T-helper 2 cell treated with Interferon-gamma antibody and Interleukin-4, amounts not matched to agents 100 ng/mL and 5 ng/mL, for 36 hours (primary cell): ENCODE data around the gene TACC3. TPM values are rescaled to one million over a fixed set of nuclear protein-coding genes. Genes with fewer than 3 reads are reported as not detected.

ENCODE experiments used
- intact Hi-C: fragments of 100-400 bp; cut with micrococcal nuclease; formaldehyde crosslinking; loops from one replicate; pipeline ENCODE4 v1.15.1; 2023
- total RNA-seq: library from RNA; stranded (reverse); gene quantifications from 2 replicates; pipeline ENCODE4 v1.2.3, GENCODE V29; 2022

TACC3 gene
- total RNA-seq, 1 donor from 2014 or later = 221 TPM

GRCh38 chr4:1744552-1744951 is 23.2 kb downstream of the TACC3 start:
- intact Hi-C loops = no loop called here

DNA sequence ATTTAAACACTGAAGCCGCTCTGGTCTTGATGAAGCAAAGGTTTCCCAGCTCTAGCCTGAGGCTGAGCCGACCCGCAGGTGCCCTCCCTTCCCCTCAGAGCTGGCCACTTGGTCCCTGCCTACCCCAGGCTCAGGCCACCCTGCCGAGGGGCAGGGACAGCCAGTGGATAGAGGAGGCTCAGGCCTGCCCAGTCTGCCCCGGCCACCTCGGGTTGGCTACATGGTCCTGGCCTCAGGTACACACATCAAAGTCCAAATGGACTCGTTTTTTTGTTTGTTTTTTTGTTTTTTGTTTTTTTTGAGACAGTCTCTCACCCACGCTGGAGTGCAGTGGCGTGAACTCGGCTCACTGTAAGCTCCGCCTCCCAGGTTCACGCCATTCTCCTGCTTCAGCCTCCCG is 23.8 kb downstream of the TACC3 start:
- intact Hi-C loops = loop anchor here (5.0 kb wide), 1 partner anchor 167 kb away; no protein-coding TSS in a partner anchor

DNA sequence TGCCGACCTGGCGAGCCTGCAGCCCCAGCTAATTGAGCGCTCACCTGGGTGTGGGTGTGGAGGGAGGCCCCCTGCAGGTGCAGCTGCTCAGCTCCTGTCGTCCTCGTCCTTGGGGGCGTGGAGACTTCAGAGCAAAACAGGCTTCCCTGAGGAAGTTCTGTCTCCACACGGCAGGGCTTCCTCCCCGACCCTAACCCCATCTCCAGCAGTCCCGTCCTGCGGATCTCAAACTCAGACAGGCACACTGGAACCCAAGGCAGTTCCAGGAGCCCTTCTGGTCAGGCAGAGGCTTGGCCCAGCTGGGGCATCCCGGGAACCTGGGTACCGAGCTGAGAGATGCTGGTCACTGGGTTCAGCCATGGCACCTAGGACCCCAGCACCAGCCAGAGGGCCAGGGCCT is 24.4 kb downstream of the TACC3 start:
- intact Hi-C loops = loop anchor here (1.0 to 5.0 kb wide), 2 partner anchors 154 to 167 kb away; no protein-coding TSS in a partner anchor

DNA sequence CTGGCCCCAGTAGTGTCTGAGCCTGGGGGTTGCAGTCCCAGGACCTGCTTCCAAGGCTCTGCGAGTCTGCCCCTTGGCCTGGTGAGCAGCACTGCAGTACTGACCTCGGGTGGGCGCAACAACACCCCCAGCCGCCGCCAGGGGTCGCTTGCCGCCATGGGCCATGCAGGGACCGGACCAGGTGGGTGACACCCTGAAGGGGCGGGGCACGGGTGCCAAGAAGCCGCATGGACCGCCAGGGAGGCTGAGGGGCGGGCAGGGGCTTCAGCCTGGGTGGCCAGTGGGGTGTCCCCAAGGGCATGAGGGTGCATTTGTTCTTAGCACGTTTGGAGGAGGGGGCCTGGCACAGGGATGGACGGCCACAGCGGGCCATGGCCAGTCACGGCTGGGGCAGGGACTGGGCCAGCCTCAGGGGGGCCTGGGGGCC is 25.0 kb downstream of the TACC3 start:
- intact Hi-C loops = loop anchor here (1.0 to 5.0 kb wide), 2 partner anchors 153 to 166 kb away; no protein-coding TSS in a partner anchor

DNA sequence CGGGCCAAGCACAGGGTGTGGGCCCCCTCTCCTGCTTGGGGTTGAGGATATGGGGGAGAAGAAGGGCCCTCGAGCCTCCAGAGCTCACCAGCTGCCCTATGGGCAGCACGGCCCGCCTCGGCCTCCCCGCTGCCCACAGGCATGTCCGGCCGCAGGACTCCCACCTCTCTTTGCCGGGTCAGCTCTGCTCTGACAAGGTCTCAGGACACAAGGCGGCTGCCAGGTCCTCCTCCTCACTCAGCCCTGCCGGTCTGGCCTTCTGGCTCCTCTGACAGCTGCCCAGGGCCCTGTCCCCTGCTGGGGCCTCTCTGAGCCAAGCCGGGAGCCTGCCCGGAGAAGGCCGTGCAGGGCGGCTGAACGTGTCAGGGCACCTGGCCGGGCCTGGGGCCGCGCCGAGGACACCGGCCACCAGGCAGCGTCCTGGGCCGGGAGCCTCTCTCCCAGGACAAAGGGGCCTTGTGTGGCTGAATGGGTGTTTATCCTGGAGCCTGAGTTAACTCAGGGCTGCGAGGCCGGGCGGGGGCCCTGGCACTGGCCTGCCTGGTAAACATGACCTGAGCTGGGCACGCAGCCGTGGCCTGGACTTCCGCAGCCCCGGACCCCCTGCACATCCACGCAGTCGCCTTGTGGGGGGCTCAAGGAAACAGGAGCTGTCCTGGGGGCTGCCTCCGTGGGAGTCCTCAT is 25.7 kb downstream of the TACC3 start:
- intact Hi-C loops = loop anchor here (1.0 to 5.0 kb wide), 2 partner anchors 152 to 165 kb away; no protein-coding TSS in a partner anchor

DNA sequence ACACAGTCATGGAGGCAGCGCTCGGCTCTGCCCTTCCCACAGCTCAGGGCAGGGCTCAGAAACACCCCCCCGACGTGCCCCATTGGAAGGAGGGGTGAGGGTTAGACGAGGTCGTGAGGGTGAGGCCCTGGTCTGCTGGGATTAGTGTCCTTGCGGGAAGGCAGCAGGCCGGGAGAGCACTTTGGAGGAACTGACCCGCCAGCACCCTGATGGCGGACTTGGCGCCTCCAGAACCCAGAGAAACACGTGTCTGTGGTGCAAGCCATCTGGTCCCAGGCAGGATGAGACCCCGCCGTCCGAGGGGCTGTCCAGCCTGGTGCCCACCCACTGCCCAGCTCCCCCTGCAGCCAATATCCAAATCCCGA is 26.3 kb downstream of the TACC3 start:
- intact Hi-C loops = loop anchor here (5.0 kb wide), 1 partner anchor 165 kb away; no protein-coding TSS in a partner anchor

GRCh38 chr4:1748465-1748995 is 27.2 kb downstream of the TACC3 start:
- intact Hi-C loops = loop anchor here (5.0 kb wide), 1 partner anchor 164 kb away; no protein-coding TSS in a partner anchor

DNA sequence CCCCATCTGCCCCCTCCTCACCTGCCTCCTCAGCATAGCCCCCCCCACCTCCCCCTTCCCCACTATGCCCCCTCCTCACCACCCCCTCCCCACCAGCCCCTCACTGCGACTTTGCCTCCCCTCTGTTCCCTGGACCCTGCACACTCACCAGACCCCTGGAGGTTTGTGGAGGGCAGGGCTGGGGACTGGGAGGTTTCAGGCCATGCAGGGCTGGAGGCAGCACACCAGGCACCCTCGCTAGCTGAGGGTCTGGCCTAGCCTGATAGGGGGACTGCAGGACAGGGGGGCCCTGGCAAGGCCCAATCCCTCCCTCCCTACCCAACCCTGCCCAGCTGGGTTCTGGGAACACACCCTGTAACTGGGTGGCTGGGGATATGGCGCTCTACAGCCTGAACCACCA is 28.0 kb downstream of the TACC3 start:
- intact Hi-C loops = loop anchor here (5.0 kb wide), 1 partner anchor 163 kb away; no protein-coding TSS in a partner anchor

- intact Hi-C loops = loop anchor here (5.0 kb wide), 1 partner anchor 162 kb away; no protein-coding TSS in a partner anchor
Observed at GRCh38 chr4:1749826-1750225, 28.5 kb downstream of the TACC3 start.

- intact Hi-C loops = no loop called here
Observed at GRCh38 chr4:1750381-1751154, 29.2 kb downstream of the TACC3 start.

- intact Hi-C loops = no loop called here
Observed at GRCh38 chr4:1751155-1751918, 30.0 kb downstream of the TACC3 start.

DNA sequence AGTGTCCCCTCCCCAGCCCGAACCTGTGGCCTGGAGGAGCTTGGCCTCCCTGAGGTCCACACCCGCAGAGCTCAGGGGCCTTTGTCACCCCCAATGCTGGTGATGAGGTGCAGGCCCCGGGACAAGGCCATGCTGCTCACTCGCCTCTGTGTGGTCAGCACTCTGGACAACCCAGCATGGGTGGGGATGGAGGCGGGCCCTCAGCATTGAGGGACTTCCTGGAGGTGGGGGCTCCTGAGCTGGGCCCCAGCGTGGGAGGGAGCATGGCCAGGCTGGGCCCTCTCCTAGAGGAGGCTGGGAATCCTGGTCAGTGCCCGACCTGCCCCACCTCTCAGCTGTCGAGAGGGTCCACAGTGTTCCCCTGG is 30.6 kb downstream of the TACC3 start:
- intact Hi-C loops = no loop called here

GRCh38 chr4:1752284-1753041 is 31.1 kb downstream of the TACC3 start:
- intact Hi-C loops = no loop called here

- intact Hi-C loops = no loop called here
Observed at GRCh38 chr4:1753294-1753696, 32.0 kb downstream of the TACC3 start.

GRCh38 chr4:1753697-1754311 is 32.5 kb downstream of the TACC3 start:
- intact Hi-C loops = no loop called here

DNA sequence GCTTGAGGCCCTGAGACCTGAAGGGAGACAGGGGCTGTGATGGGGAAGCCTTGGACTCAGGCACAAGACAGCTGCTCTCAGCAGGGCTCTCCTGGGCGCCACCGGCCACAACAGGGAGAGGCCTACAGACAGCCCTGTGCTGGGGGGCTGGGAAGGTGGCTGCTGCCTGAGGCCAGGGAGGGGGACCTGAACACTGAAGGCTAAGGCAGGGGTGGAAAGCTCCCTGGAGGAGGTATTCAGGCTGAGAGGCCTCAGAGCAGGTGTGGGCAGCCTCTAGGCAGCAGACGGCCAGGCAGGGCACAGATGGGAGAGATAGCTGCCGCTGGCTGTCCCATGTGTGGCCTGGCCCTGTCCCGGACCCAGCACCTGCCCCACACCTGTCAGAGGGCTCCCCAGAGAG is 33.0 kb downstream of the TACC3 start:
- intact Hi-C loops = no loop called here

DNA sequence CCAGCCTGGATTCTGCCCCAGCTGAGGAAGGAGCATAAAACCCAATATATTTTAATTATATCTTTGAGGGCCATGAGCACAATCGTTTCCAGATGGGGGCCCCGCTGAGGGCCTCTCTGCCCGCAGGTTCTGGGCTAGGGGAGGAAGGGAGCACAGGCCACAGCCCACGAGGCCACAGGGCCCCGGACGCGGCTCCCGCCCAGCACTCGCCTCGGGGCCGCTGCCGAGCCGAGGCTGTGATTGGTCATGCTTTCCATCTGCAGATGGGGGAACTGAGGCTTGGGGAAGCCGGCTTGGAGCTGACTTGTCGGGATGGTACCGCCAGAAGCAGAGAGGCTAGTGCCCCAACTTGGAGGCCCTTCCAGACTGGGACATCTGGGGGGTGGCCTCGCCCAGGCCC is 34.0 kb downstream of the TACC3 start:
- intact Hi-C loops = no loop called here

- intact Hi-C loops = no loop called here
Observed at GRCh38 chr4:1756079-1756478, 34.8 kb downstream of the TACC3 start.

- intact Hi-C loops = no loop called here
Observed at GRCh38 chr4:1756893-1757779, 35.8 kb downstream of the TACC3 start.
